Coronary artery (tissue), 2 donors: Measurements from ENCODE around the gene SIT1.
A peak's percentile ranks its signal among the peaks of the same experiment; 100 is the strongest.

ENCODE experiments used
- DNase-seq: peaks from one replicate; pipeline ENCODE4 v3.0.0-alpha.2; 2017; ENCODE audit warnings: low spot score
- H3K27ac ChIP-seq, 2 donors: fragments of 200-600 bp; sonication (generic); one replicate each; pipeline ENCODE4 v1.5.1; 2016 to 2019
- H3K4me3 ChIP-seq: fragments of 200-600 bp; sonication (generic); 2 replicates; pipeline ENCODE4 v1.5.1; 2016; ENCODE audit warnings: mild to moderate bottlenecking, moderate library complexity
- TF ChIP-seq, protein P1 (sequence below): fragments of 200-600 bp; sonication (generic); IDR thresholded peaks from one replicate; pipeline ENCODE4 v1.5.1; 2019; ENCODE audit warnings: antibody characterized with exemption

The SIT1 gene

DNA sequence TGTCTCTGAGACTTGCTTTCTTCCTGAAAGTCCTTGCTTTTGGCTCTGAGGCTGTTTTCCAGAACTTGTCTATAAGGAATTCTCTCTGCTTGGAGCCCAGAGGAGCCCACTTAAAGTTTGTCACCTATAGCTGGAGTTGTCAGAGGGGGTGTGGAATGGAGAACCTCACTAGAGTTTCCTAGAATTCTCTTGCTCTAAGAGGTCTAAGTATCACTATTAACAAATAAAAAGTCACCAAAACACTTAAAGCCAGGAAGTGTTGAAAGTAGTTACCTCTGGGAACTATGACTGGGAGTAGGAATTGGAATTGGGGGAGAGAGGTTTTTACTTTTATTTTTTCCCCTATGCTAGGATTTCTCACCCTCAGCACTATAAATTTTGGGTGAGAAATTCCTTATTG, 15.0 kb downstream of the SIT1 start:
- Histone ChIP-seq H3K4me3 (no peak overlapping the region), H3K27ac (no peak overlapping the region)
- TF ChIP-seq, protein P1, sequence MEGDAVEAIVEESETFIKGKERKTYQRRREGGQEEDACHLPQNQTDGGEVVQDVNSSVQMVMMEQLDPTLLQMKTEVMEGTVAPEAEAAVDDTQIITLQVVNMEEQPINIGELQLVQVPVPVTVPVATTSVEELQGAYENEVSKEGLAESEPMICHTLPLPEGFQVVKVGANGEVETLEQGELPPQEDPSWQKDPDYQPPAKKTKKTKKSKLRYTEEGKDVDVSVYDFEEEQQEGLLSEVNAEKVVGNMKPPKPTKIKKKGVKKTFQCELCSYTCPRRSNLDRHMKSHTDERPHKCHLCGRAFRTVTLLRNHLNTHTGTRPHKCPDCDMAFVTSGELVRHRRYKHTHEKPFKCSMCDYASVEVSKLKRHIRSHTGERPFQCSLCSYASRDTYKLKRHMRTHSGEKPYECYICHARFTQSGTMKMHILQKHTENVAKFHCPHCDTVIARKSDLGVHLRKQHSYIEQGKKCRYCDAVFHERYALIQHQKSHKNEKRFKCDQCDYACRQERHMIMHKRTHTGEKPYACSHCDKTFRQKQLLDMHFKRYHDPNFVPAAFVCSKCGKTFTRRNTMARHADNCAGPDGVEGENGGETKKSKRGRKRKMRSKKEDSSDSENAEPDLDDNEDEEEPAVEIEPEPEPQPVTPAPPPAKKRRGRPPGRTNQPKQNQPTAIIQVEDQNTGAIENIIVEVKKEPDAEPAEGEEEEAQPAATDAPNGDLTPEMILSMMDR = no peak
- no peak for DNase-seq

DNA sequence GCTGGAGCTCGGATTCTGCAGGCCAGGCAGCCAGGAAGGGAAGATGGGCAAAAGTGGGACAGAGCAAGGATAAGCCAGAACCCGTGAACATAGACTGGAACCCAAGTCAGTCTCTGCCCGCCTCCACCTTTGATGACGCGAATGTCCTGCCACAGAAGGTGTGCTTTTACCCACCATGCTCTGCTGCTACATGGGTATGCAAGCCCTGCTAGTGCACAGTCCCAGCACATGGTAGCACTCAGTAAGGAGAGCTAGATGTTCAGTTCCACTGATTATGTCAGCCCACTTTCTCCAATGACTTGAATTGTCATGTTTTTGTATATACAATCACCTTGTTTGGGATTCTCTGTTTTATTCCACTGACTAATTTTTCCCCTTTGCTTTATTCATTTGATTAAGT, 21.1 kb downstream of the SIT1 start:
- H3K4me3 ChIP-seq = no peak overlapping the region
- DNase-seq = no peak
- H3K27ac ChIP-seq = no peak overlapping the region
- TF ChIP-seq, protein P1 = no peak

DNA sequence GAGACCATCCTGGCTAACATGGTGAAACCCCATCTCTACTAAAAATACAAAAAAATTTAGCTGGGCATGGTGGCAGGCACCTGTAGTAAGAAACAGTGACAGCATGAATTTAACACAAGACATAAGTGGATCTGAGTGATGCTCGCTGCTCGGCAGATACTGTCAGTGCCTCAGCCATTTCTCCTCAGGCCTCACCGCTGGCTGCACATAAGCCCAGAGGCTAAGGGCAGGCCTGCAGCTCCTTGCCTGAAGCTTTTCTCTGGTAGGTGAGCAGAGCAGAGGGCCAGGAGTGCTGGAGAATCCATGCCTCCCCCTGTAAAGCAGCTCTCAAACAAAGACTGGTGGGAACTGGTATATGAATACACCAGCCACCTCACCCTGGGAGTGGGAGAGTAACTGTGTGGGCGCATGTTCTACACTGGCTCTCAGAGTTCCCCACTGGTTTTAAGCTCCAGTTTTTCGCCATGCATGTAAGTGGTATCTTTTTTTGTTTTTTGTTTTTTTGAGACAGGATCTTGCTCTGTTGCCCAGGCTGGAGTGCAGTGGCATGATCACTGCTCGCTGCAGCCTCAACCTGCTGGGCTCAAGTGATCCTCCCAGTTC, 22.2 kb downstream of the SIT1 start:
- TF ChIP-seq, protein P1 = no peak
- DNase-seq = no peak
- no peak overlapping the region for H3K27ac ChIP-seq
- no peak overlapping the region for H3K4me3 ChIP-seq

DNA sequence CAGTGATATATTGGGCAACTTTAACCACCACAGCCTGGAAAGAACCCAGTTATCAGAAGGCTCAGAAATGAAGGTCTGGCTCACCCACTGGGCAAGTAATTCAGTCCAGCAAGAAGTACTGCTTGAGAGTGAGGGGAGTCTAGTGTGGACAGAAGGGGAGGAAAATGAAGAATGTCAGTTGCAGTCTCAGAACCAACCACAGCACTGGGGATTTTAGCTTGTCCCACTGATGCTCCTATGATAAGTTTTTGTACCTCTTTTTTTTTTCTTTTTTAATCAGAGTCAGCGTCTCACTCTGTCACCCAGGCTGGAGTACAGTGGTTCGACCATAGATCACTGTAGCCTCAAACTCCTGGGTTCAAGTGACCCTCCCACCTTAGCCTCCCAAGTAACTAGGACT, 23.2 kb downstream of the SIT1 start:
- H3K27ac ChIP-seq = no peak overlapping the region
- no peak overlapping the region for H3K4me3 ChIP-seq
- TF ChIP-seq, protein P1 = no peak
- DNase-seq = no peak

DNA sequence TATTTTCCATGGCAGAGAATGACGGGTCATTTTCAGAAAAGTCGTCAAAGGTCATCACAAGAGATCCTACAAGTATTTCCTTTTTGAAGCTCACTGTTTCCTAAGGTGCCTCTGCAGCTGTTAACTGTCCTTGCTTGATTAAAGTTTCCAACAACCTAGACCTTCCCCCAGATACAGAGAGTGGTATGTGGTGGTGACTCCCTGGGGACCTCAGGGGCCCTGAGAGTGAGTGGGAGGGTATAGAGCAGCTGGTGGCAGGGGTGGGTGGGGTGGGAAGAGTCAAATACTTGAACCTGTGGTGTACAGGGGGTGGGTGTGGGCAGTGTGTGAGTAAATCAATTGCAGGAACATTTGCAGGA, 31.0 kb downstream of the SIT1 start:
- H3K27ac ChIP-seq = no peak overlapping the region
- TF ChIP-seq, protein P1 = no peak

DNA sequence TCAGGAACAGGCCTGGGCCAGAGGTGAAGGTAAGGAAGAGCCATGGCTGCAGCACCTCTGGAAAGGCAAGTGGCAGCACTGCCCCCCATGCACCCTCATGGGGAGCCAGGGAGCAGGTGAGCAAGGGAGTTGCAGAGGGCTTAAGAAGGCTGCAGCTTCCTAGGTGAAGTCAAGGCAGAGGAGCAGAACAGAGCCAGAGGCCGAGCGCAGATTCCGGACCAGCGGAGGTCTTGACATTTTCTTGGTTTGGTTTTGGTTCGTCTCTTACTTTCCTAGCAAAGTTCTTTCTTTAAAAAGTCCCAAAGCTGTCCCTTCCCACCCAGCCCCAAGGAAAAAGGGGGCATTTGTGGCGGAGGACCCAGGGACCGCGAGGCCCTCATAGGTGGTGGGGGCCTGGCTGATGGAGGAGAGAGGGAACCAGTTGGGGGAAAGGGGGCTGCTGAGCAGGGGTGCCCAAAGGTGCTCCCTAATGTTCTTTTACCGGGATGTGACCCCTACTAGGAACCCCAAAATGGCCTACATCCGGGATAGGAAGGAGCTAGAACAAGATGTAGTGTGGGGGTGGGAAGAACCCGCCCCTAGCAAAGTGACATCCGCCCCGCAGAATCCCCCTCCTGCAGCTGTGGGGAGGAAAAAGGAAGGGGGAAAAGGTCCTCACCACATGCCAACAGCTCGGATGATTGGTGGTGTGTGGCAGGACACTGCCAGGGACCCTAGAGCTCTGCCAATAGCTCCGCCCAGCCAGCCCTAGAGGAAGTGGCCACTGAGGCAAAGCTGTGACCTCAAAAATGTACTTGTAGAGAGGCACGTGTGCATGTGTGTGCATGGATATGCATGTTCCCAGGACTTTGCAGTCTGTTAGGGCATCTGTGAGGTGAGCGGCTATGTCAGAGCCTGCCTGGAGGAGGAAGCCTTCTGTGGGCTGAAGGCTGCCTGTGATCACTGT, 31.6 kb downstream of the SIT1 start:
- no peak for DNase-seq
- TF ChIP-seq, protein P1 = no peak
- no peak overlapping the region for H3K4me3 ChIP-seq
- H3K27ac ChIP-seq = peak overlapping the region in 1 of 2 donors; percentile 5

More for the DNA sequence above, 31.0 kb downstream of the SIT1 start:
- H3K4me3 ChIP-seq = no peak overlapping the region
- DNase-seq = no peak
